PC-9 (cell line): ENCODE data around the gene ZIC5. TPM values are rescaled to one million over a fixed set of nuclear protein-coding genes. Genes with fewer than 3 reads are reported as not detected.
A peak's percentile ranks its signal among the peaks of the same experiment; 100 is the strongest.

ENCODE experiments used
- BruUV-seq: library from RNA; stranded (reverse); fragments of 400-500 nt; replicated peaks from 2 replicates; lab custom pipeline; 2021; lab: Mats Ljungman, UMichigan
- CTCF ChIA-PET: fragments of 300-600 bp; sonication (Branson Sonifier 250); formaldehyde crosslinking; loops from one replicate; lab custom pipeline; 2022; ENCODE audit warnings: antibody characterized with exemption; lab: Charles Lee
- POLR2A ChIA-PET: fragments of 300-600 bp; sonication (Branson Sonifier 250); formaldehyde crosslinking; loops from one replicate; lab custom pipeline; 2022; ENCODE audit warnings: antibody characterized with exemption; ENCODE audit not compliant: unreplicated experiment; lab: Charles Lee
- DNase-seq, 2 experiments: peaks; one replicate each; pipeline versions ENCODE4 v3.0.0 to v3.0.0-alpha.2; 2015 to 2022; ENCODE audit warnings: mixed read lengths in 1 of 2
- H2AFZ ChIP-seq: fragments of 200-600 bp; sonication (generic); 2 replicates; pipeline ENCODE4 v1.8.1; 2017; ENCODE audit warnings: antibody characterized with exemption
- H3F3A ChIP-seq: fragments of 200-600 bp; sonication (generic); 2 replicates; pipeline ENCODE4 v1.8.1; 2017; ENCODE audit warnings: antibody characterized with exemption, mild to moderate bottlenecking, low read depth; ENCODE audit not compliant: insufficient read depth
- H3K27ac ChIP-seq: fragments of 200-600 bp; sonication (generic); 2 replicates; pipeline ENCODE4 v1.6.1; 2016; ENCODE audit warnings: mixed run types
- H3K27me3 ChIP-seq: fragments of 200-600 bp; sonication (generic); 2 replicates; pipeline ENCODE4 v1.6.1; 2016; ENCODE audit warnings: low read depth, mixed run types; ENCODE audit not compliant: insufficient read depth
- H3K36me3 ChIP-seq: fragments of 200-600 bp; sonication (generic); 2 replicates; pipeline ENCODE4 v1.6.1; 2016; ENCODE audit warnings: low read depth, mixed run types
- H3K4me1 ChIP-seq: fragments of 200-600 bp; sonication (generic); replicated peaks from 2 replicates; pipeline ENCODE4 v1.6.1; 2016; ENCODE audit warnings: mixed run types; ENCODE audit not compliant: insufficient read depth
- H3K4me2 ChIP-seq: fragments of 200-600 bp; sonication (generic); 2 replicates; pipeline ENCODE4 v1.6.1; 2017; ENCODE audit warnings: mixed run types
- H3K4me3 ChIP-seq: fragments of 200-600 bp; sonication (generic); 2 replicates; pipeline ENCODE4 v1.6.1; 2016; ENCODE audit warnings: mixed run types
- H3K79me2 ChIP-seq: fragments of 200-600 bp; sonication (generic); 2 replicates; pipeline ENCODE4 v1.6.1; 2017; ENCODE audit warnings: low read depth, mixed run types
- H3K9me2 ChIP-seq: fragments of 200-600 bp; sonication (generic); 2 replicates; pipeline ENCODE4 v1.8.1; 2017; ENCODE audit warnings: mild to moderate bottlenecking; ENCODE audit not compliant: insufficient read depth
- H3K9me3 ChIP-seq: fragments of 200-600 bp; sonication (generic); 2 replicates; pipeline ENCODE4 v1.8.1; 2016; ENCODE audit warnings: low read depth; ENCODE audit not compliant: insufficient read depth
- H4K20me1 ChIP-seq: fragments of 200-600 bp; sonication (generic); 2 replicates; pipeline ENCODE4 v1.8.1; 2017; ENCODE audit not compliant: insufficient read depth
- EZH2 ChIP-seq: fragments of 200-600 bp; sonication (generic); IDR thresholded peaks from 2 replicates; pipeline ENCODE4 v1.8.0; 2017; ENCODE audit warnings: antibody characterized with exemption, low read depth
- intact Hi-C: fragments of 100-400 bp; cut with micrococcal nuclease; formaldehyde crosslinking; loops from one replicate; pipeline ENCODE4 v1.10.0; 2022; ENCODE audit not compliant: unreplicated experiment
- total RNA-seq: library from RNA; stranded (reverse); gene quantifications from 2 replicates; pipeline ENCODE4 v1.2.3, GENCODE V29; 2021
- TF ChIP-seq, protein P1 (sequence below): fragments of 200-600 bp; sonication (generic); conservative IDR thresholded peaks from 2 replicates; pipeline ENCODE4 v1.6.1; 2017; ENCODE audit warnings: mixed run types, antibody characterized with exemption, mild to moderate bottlenecking, moderate library complexity

The ZIC5 gene
- total RNA-seq, 1 experiment from 2014 or later, result 0.61 TPM

- Histone ChIP-seq H4K20me1 (no peaks in the 10 kb centered on the region; the same call in 1 of the 2 replicates), H2AFZ (peak overlapping the region; percentile 99), H3K79me2 (peaks cover 38% of the 10 kb centered on the region), H3K4me2 (peak overlapping the region; percentile 97), H3K36me3 (no peaks in the 10 kb centered on the region), H3F3A (peaks cover 18% of the 10 kb centered on the region; the same call in 1 of the 2 replicates), H3K4me1 (no peaks in the 10 kb centered on the region), H3K27ac (0 out of 2 replicates have a peak overlapping the region, but pooled peaks have one; percentile 33), H3K9me3 (no peaks in the 10 kb centered on the region), H3K27me3 (no peaks in the 10 kb centered on the region), H3K4me3 (peak overlapping the region; percentile 94), H3K9me2 (no peaks in the 10 kb centered on the region)
- BruUV-seq, result no TSS peak
- TF ChIP-seq, protein P1, sequence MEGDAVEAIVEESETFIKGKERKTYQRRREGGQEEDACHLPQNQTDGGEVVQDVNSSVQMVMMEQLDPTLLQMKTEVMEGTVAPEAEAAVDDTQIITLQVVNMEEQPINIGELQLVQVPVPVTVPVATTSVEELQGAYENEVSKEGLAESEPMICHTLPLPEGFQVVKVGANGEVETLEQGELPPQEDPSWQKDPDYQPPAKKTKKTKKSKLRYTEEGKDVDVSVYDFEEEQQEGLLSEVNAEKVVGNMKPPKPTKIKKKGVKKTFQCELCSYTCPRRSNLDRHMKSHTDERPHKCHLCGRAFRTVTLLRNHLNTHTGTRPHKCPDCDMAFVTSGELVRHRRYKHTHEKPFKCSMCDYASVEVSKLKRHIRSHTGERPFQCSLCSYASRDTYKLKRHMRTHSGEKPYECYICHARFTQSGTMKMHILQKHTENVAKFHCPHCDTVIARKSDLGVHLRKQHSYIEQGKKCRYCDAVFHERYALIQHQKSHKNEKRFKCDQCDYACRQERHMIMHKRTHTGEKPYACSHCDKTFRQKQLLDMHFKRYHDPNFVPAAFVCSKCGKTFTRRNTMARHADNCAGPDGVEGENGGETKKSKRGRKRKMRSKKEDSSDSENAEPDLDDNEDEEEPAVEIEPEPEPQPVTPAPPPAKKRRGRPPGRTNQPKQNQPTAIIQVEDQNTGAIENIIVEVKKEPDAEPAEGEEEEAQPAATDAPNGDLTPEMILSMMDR, result no peak
- TF ChIP-seq EZH2, result no peak
- ChIA-PET CTCF (no interaction called here), POLR2A (no interaction called here)
- intact Hi-C loops, result no loop called here
- DNase-seq, result no peak
Observed at GRCh38 chr13:99967869-99968520, 3.6 kb downstream of the ZIC5 start.

GRCh38 chr13:99967498-99967868, 4.1 kb downstream of the ZIC5 start:
- Histone ChIP-seq H3K36me3 (no peaks in the 10 kb centered on the region), H2AFZ (no peak overlapping the region), H3F3A (peaks cover 14% of the 10 kb centered on the region; the same call in 1 of the 2 replicates), H4K20me1 (no peaks in the 10 kb centered on the region; the same call in 1 of the 2 replicates), H3K4me3 (peak overlapping the region; percentile 94; the same call in 1 of the 2 replicates), H3K9me3 (no peaks in the 10 kb centered on the region), H3K79me2 (peaks cover 38% of the 10 kb centered on the region), H3K27me3 (no peaks in the 10 kb centered on the region), H3K27ac (no peak overlapping the region), H3K4me2 (peak overlapping the region; percentile 97), H3K9me2 (no peaks in the 10 kb centered on the region), H3K4me1 (no peaks in the 10 kb centered on the region)
- ChIA-PET POLR2A (no interaction called here), CTCF (no interaction called here)
- TF ChIP-seq EZH2, result no peak
- TF ChIP-seq, protein P1, result no peak
- DNase-seq, result no peak
- intact Hi-C loops, result no loop called here
- TSS peak; percentile 43 for BruUV-seq

- Histone ChIP-seq H4K20me1 (no peaks in the 10 kb centered on the region; the same call in 1 of the 2 replicates), H3K4me3 (no peak overlapping the region), H3K4me2 (peak overlapping the region; percentile 97; the same call in 1 of the 2 replicates), H3F3A (peaks cover 4% of the 10 kb centered on the region; the same call in 1 of the 2 replicates), H2AFZ (no peak overlapping the region), H3K9me3 (no peaks in the 10 kb centered on the region), H3K27me3 (no peaks in the 10 kb centered on the region), H3K4me1 (no peaks in the 10 kb centered on the region), H3K27ac (no peak overlapping the region), H3K9me2 (no peaks in the 10 kb centered on the region), H3K79me2 (peaks cover 38% of the 10 kb centered on the region), H3K36me3 (no peaks in the 10 kb centered on the region)
- intact Hi-C loops, result no loop called here
- no TSS peak for BruUV-seq
- TF ChIP-seq, protein P1, result no peak
- no peak for TF ChIP-seq EZH2
- POLR2A ChIA-PET, result no interaction called here
- CTCF ChIA-PET, result no interaction called here
- no peak for DNase-seq
Observed at GRCh38 chr13:99966064-99966805, 5.3 kb downstream of the ZIC5 start.
